BJ (cell line): ENCODE data around the gene CAT. TPM values are rescaled to one million over a fixed set of nuclear protein-coding genes. Genes with fewer than 3 reads are reported as not detected.

Experiments
- CTCF ChIA-PET: fragments of 350-600 bp; formaldehyde crosslinking; extraction: SDS; loops from one replicate; lab custom pipeline; 2021; ENCODE audit warnings: antibody characterized with exemption, inconsistent platforms; lab: Yijun Ruan, JAX
- POLR2A ChIA-PET: fragments of 300-600 bp; sonication (Branson Sonifier 250); formaldehyde crosslinking; extraction: SDS; loops from one replicate; lab custom pipeline; 2021; ENCODE audit warnings: antibody characterized with exemption; lab: Charles Lee
- DNase-seq: peaks from one replicate; pipeline ENCODE4 v3.0.0-alpha.2; 2011; ENCODE audit warnings: low read depth
- H3K27me3 ChIP-seq: 2 replicates; pipeline ENCODE4 v1.6.0; 2011; ENCODE audit warnings: low read length; ENCODE audit not compliant: control insufficient read depth, insufficient read depth
- H3K36me3 ChIP-seq: 2 replicates; pipeline ENCODE4 v1.5.1; 2011; ENCODE audit warnings: low read length; ENCODE audit not compliant: control insufficient read depth, insufficient read depth
- H3K4me3 ChIP-seq: 2 replicates; pipeline ENCODE4 v1.5.1; 2011; ENCODE audit warnings: low read depth, mild to moderate bottlenecking, control low read depth, low read length
- CTCF ChIP-seq: IDR thresholded peaks from 2 replicates; pipeline ENCODE4 v1.5.1; 2011; ENCODE audit warnings: low read depth, mild to moderate bottlenecking, control low read depth, inconsistent platforms, low read length, moderate library complexity; ENCODE audit not compliant: insufficient read depth
- polyA plus RNA-seq: library from polyadenylated mRNA; depleted of rRNA; stranded (reverse); fragments of >200 nt; gene quantifications from 2 replicates; pipeline ENCODE4 v1.2.3, GENCODE V29; 2011

CAT gene
- polyA plus RNA-seq, 1 experiment, result 101 TPM

GRCh38 chr11:34513682-34514449 is 75.1 kb downstream of the CAT start, which contains the start of gene ELF5:
Gene ELF5 (minus strand): TSS chr11:34513794. CDS start chr11:34505749, 8,045 bp downstream.
- ChIA-PET CTCF (interaction anchor here (0.9 to 4.4 kb wide), 15 partner anchors 11 to 899 kb away, joined by 3 to 50 read pairs (median 6); no protein-coding TSS in a partner anchor), POLR2A (interaction anchor here (0.6 kb wide), 1 partner anchor 137 kb away, joined by 5 read pairs; no protein-coding TSS in a partner anchor)
- no peaks in the 10 kb centered on the region for H3K36me3 ChIP-seq
- H3K4me3 ChIP-seq, result no peak within 1 kb of the TSS
- no peak for DNase-seq
- H3K27me3 ChIP-seq, result peaks cover 2% of the 10 kb centered on the region
- no peak for TF ChIP-seq CTCF

- Histone ChIP-seq H3K36me3 (no peaks in the 10 kb centered on the region), H3K4me3 (no peak overlapping the region), H3K27me3 (peaks cover 2% of the 10 kb centered on the region)
- ChIA-PET CTCF (interaction anchor here (1.8 to 4.4 kb wide), 6 partner anchors 11 to 378 kb away, joined by 4 to 50 read pairs (median 22); no protein-coding TSS in a partner anchor), POLR2A (no interaction called here)
- no peak for TF ChIP-seq CTCF
- no peak for DNase-seq
These were observed 75.9 kb downstream of the CAT start for GRCh38 chr11:34514597-34514996.

- Histone ChIP-seq H3K27me3 (peaks cover 2% of the 10 kb centered on the region), H3K4me3 (no peak overlapping the region), H3K36me3 (no peaks in the 10 kb centered on the region)
- POLR2A ChIA-PET, result no interaction called here
- TF ChIP-seq CTCF, result no peak
- CTCF ChIA-PET, result interaction anchor here (0.9 kb wide), 1 partner anchor 24 kb away, joined by 3 read pairs; no protein-coding TSS in a partner anchor
- DNase-seq, result no peak
These were observed 77.7 kb downstream of the CAT start for GRCh38 chr11:34516247-34517040.

- CTCF ChIA-PET, result interaction anchor here (1.2 kb wide), 2 partner anchors 9 to 13 kb away, joined by 3 read pairs; no protein-coding TSS in a partner anchor
- POLR2A ChIA-PET, result no interaction called here
- no peak for DNase-seq
- no peak for TF ChIP-seq CTCF
- H3K36me3 ChIP-seq, result no peaks in the 10 kb centered on the region
- no peak overlapping the region for H3K4me3 ChIP-seq
- peaks cover 14% of the 10 kb centered on the region for H3K27me3 ChIP-seq
These were observed 81.0 kb downstream of the CAT start for GRCh38 chr11:34519595-34520235.
